ENCODE data around the gene UGT1A7.

GRCh38 chr2:233689501-233689900 is 7.8 kb downstream of the UGT1A7 start:
- TF ChIP-seq CTCF (IDR thresholded peaks at IDR 0.05; ENCODE audit: low read length) (no peak), EZH2 (IDR thresholded peaks at IDR 0.05; ENCODE audit: borderline replicate concordance, low read length) (no peak)
